ENCODE data around the gene ZMYND8. TPM values are rescaled to one million over a fixed set of nuclear protein-coding genes. Genes with fewer than 3 reads are reported as not detected.
"Not testable (repeated sequence)": the region's sequence is repeated elsewhere in the genome, so short reads cannot be mapped to it uniquely, and the experiment has no call there.

ZMYND8 gene
- total RNA-seq, 1 donor from 2014 or later = 31.9 TPM

- no peaks in the 10 kb centered on the region for H3K9me3 Mint-ChIP-seq (ENCODE audit: low read depth)
- no peak for TF ChIP-seq CTCF (IDR thresholded peaks at IDR 0.05)
- peaks cover 28% of the 10 kb centered on the region for H3K36me3 Mint-ChIP-seq (ENCODE audit: low read depth)
- DNase-seq (ENCODE audit: low spot score) = no peak
- peak overlapping the region; percentile 6 for H3K27ac Mint-ChIP-seq (ENCODE audit: unreplicated experiment)
- H3K27me3 Mint-ChIP-seq (ENCODE audit: low read depth) = no peaks in the 10 kb centered on the region
- H3K4me3 Mint-ChIP-seq (ENCODE audit: unreplicated experiment) = no peak overlapping the region
- peaks cover 38% of the 10 kb centered on the region for H3K4me1 Mint-ChIP-seq (ENCODE audit: low read depth)
These were observed 75.8 kb downstream of the ZMYND8 start for GRCh38 chr20:47280668-47281067.

GRCh38 chr20:47280228-47280627 lies 76.3 kb downstream of the ZMYND8 start:
- TF ChIP-seq CTCF (IDR thresholded peaks at IDR 0.05) = no peak
- peaks cover 28% of the 10 kb centered on the region for H3K36me3 Mint-ChIP-seq (ENCODE audit: low read depth)
- no peak overlapping the region for H3K4me3 Mint-ChIP-seq (ENCODE audit: unreplicated experiment)
- no peaks in the 10 kb centered on the region for H3K9me3 Mint-ChIP-seq (ENCODE audit: low read depth)
- peaks cover 42% of the 10 kb centered on the region for H3K4me1 Mint-ChIP-seq (ENCODE audit: low read depth)
- no peaks in the 10 kb centered on the region for H3K27me3 Mint-ChIP-seq (ENCODE audit: low read depth)
- no peak overlapping the region for H3K27ac Mint-ChIP-seq (ENCODE audit: unreplicated experiment)
- no peak for DNase-seq (ENCODE audit: low spot score)

- Mint-ChIP-seq H3K27ac (ENCODE audit: unreplicated experiment) (peak overlapping the region; percentile 65), H3K9me3 (ENCODE audit: low read depth) (no peaks in the 10 kb centered on the region), H3K27me3 (ENCODE audit: low read depth) (no peaks in the 10 kb centered on the region), H3K4me3 (ENCODE audit: unreplicated experiment) (no peak overlapping the region), H3K36me3 (ENCODE audit: low read depth) (peaks cover 24% of the 10 kb centered on the region), H3K4me1 (ENCODE audit: low read depth) (peaks cover 54% of the 10 kb centered on the region)
- no peak for TF ChIP-seq CTCF (IDR thresholded peaks at IDR 0.05)
- no peak for DNase-seq (ENCODE audit: low spot score)
These were observed 77.6 kb downstream of the ZMYND8 start for GRCh38 chr20:47278907-47279348.

- H3K27ac Mint-ChIP-seq (ENCODE audit: unreplicated experiment) = peak overlapping the region; percentile 93
- H3K4me3 Mint-ChIP-seq (ENCODE audit: unreplicated experiment); H3K27me3 Mint-ChIP-seq (ENCODE audit: low read depth); DNase-seq (ENCODE audit: low spot score); H3K9me3 Mint-ChIP-seq (ENCODE audit: low read depth): not testable (repeated sequence)
- H3K36me3 Mint-ChIP-seq (ENCODE audit: low read depth) = peaks cover 19% of the 10 kb centered on the region
- peaks cover 67% of the 10 kb centered on the region for H3K4me1 Mint-ChIP-seq (ENCODE audit: low read depth)
These were observed 79.0 kb downstream of the ZMYND8 start for GRCh38 chr20:47277535-47277872.

GRCh38 chr20:47276851-47277534 lies 79.5 kb downstream of the ZMYND8 start:
- TF ChIP-seq CTCF (IDR thresholded peaks at IDR 0.05) = no peak
- Mint-ChIP-seq H3K27me3 (ENCODE audit: low read depth) (no peaks in the 10 kb centered on the region), H3K4me3 (ENCODE audit: unreplicated experiment) (peak overlapping the region; percentile 5), H3K9me3 (ENCODE audit: low read depth) (no peaks in the 10 kb centered on the region), H3K4me1 (ENCODE audit: low read depth) (peaks cover 71% of the 10 kb centered on the region), H3K36me3 (ENCODE audit: low read depth) (peaks cover 18% of the 10 kb centered on the region), H3K27ac (ENCODE audit: unreplicated experiment) (peak overlapping the region; percentile 93)
- DNase-seq (ENCODE audit: low spot score) = no peak

GRCh38 chr20:47276251-47276650 lies 80.2 kb downstream of the ZMYND8 start:
- TF ChIP-seq CTCF (IDR thresholded peaks at IDR 0.05) = no peak
- H3K4me3 Mint-ChIP-seq (ENCODE audit: unreplicated experiment) = no peak overlapping the region
- DNase-seq (ENCODE audit: low spot score) = no peak
- H3K27ac Mint-ChIP-seq (ENCODE audit: unreplicated experiment) = peak overlapping the region; percentile 87
- no peaks in the 10 kb centered on the region for H3K27me3 Mint-ChIP-seq (ENCODE audit: low read depth)
- peaks cover 11% of the 10 kb centered on the region for H3K36me3 Mint-ChIP-seq (ENCODE audit: low read depth)
- H3K9me3 Mint-ChIP-seq (ENCODE audit: low read depth) = no peaks in the 10 kb centered on the region
- H3K4me1 Mint-ChIP-seq (ENCODE audit: low read depth) = peaks cover 76% of the 10 kb centered on the region
